Left cardiac atrium (tissue), 4 donors: Measurements from ENCODE around the gene DDX23. TPM values are rescaled to one million over a fixed set of nuclear protein-coding genes. Genes with fewer than 3 reads are reported as not detected.

ENCODE experiments used
- ATAC-seq, 2 donors: fragments of 200-7000 bp; cut with Tn5 transposase; one replicate each; pipeline ENCODE4 v1.9.1; 2020; ENCODE audit warnings: mild to moderate bottlenecking in 2 of 2, moderate library complexity in 2 of 2
- DNase-seq: peaks from one replicate; pipeline ENCODE4 v3.0.0-alpha.2; 2020
- intact Hi-C, 2 donors: fragments of 100-400 bp; cut with DNase I; formaldehyde crosslinking; loops; one replicate each; pipeline versions ENCODE4 v1.14.1 to v1.15.1; 2022 to 2023
- total RNA-seq, 2 donors: library from RNA; stranded (reverse); fragmentation: NEBNext Ultra II Directional; extraction: Animal tissue kit (Norgen Biotek cat#: 25700); gene quantifications; one replicate each; pipeline ENCODE4 v1.2.1, GENCODE V29; 2021
- donor health status: DM: no; HTN: yes; CAD: no.
- donor health status: DM: no; HTN: yes; CAD: no; lungs with severe emphysema.
- donor health status: DM: yes; HTN: yes; CAD: no.
- donor health status: Dilated cardiomyopathy.

Gene DDX23
- total RNA-seq, 2 donors from 2014 or later = 34.7 to 37.5 TPM

- DNase-seq (peak; percentile 86), ATAC-seq (peak; percentile 85 to 87)
- intact Hi-C loops = no loop called here
Measured at GRCh38 chr12:48814262-48815125, 37.5 kb downstream of the DDX23 start.

DNA sequence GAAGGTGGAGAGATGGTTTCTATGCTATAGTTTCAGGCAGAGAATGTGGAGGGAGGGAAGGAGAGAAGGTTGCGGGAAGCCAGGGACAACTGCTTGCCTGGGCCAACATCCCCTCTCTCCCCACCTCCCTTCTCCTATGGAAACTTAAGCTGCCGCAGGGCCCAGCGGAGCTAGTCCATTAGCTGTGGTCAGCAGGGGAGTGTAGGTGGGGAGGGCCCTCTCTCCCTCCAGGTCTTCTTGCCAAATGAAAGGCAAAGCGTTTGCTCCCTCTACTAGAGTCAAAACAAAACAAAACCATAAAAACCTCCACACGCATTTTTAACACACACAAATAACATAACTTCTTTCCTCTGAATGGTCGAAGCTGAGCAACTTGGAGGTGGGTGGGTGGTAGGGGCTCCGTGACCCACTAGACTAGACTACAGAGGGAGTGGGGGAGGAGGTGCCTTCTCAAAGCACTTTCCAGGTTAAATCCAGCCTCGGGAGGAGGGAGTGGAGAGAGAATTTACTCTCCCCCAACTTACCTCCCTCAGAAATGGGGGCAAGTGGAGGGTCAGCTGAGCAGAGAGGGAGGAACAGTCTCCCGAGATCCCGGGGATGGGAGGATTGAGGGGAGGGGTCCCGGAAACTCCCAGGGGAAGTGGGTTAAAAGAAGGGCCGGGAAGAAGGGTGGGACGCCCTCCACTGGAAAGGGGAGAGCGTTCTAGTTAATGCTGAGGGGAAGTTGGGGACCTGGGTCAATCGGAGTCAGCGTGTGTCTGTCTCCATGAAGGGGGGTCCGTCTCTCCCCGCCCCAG is 38.3 kb downstream of the DDX23 start:
- intact Hi-C loops = no loop called here
- ATAC-seq (no peak), DNase-seq (no peak)

DNA sequence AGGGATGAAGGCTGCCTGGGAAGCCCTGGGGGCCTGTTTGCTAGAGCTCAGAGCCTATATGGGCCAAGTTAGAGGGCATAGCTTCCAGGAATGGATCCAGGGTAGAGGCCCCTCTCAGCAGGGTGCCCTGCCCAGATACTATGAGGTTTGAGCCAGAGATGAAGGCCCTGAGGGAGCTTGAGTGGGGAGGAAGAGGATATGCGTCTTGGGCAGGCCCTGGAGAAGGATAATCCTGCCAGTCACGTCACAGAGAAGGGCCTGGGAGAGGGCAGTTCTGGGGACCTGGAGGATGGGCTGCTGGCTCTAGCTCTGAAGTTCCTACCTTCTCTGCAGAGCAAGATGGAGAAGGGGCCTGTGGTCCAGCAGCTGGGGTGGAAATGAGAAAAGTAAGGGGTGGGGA is 39.6 kb downstream of the DDX23 start:
- ATAC-seq (no peak), DNase-seq (no peak)
- intact Hi-C loops = no loop called here

- DNase-seq (no peak), ATAC-seq (no peak)
- intact Hi-C loops = no loop called here
Measured at GRCh38 chr12:48811437-48812090, 40.4 kb downstream of the DDX23 start.

- intact Hi-C loops = no loop called here
- ATAC-seq (no peak), DNase-seq (no peak)
Measured at GRCh38 chr12:48810903-48811431, 41.0 kb downstream of the DDX23 start.

DNA sequence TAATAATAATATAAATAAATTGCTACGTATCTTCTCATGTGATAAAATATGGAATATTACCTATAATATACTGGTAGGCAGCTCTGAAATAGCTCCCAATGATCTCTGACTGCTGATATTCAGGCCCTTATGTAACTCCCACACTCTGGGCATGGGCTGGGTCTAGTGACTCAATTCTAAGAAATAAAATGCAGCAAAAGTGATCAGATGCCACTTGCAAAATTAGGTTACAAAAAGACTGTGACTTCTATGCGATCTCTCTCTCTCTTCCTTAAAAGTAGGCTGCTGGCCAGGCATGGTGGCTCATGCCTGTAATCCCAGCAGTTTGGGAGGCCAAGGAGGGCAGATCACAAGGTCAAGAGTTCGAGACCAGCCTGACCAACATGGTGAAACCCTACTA is 44.0 kb downstream of the DDX23 start:
- intact Hi-C loops = no loop called here
- ATAC-seq (no peak), DNase-seq (no peak)

GRCh38 chr12:48803675-48804074 is 48.3 kb downstream of the DDX23 start:
- intact Hi-C loops = no loop called here
- DNase-seq = no peak

GRCh38 chr12:48800971-48801370 is 51.0 kb downstream of the DDX23 start:
- no peak for ATAC-seq
- DNase-seq = no peak
- intact Hi-C loops = no loop called here

More at GRCh38 chr12:48803675-48804074, 48.3 kb downstream of the DDX23 start:
- no peak for ATAC-seq

- DNase-seq = no peak
- no peak for ATAC-seq
- intact Hi-C loops = no loop called here
Measured at GRCh38 chr12:48800457-48800856, 51.5 kb downstream of the DDX23 start.

GRCh38 chr12:48796976-48797375 is 55.0 kb downstream of the DDX23 start:
- DNase-seq = no peak
- intact Hi-C loops = loop anchor here (1.0 to 2.0 kb wide), 2 partner anchors 44 kb away; no protein-coding TSS in a partner anchor
- ATAC-seq = no peak

DNA sequence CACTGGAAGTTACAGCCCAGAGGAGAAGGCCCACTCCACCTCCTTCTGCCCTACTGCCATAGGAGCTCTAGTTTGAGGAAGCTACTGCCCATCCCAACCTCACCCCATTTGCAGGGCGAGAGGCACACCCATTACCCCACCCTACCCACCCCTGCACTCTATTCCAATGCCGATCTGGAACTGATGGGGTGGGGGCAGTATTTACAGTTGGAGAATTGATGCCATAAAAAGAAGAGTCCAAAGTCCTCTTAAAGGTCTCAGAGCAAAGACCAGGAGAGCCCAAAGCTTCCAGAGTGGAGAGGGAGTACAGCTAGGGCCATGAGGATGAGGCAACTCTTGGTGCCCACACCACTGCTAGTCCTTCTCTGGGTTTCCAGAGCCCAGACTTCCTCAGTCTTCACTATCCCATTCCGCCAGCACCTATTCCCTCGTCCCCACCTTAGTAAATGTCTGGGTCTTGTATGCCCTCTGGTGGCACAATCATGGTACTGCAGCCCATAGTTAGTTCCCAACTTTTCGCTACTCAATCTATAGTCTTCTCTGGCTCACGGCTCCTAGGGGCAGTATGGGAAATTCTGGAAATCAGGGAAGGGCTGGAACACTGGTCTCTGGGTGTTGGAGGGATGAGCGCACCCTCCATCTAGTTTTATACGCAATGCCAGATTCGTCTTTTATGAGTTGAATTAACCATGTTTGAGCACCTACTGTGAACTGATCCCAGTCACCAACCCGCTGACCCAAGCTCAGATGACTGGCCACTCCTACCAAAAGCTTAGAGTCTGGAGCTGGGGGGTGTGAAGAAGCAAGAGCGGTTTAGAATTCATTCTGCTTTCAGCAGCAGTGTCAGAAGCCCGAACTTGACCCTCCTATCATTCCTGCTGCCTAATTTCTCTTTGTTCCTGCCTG is 56.2 kb downstream of the DDX23 start:
- peak; percentile 74 for DNase-seq

DNA sequence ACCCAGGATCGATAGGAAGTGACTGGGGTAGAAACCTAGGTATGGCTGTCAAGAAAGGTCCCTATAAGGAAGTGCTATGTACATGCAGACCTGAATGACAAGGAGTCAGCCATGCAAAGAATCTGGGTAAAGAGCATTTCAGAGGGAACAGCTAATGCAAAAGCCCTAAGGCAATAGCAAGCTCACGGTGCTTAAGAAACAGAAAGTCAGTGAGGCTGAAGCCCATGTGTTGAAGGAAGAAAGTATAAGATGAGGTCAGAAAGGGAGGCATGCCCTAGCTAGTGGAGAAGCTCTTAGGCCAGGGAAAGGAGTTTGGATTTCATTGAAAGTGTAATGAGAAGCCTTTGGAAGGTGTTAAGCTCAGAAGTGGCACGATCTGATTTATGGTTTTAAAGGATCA is 57.1 kb downstream of the DDX23 start:
- intact Hi-C loops = no loop called here

More for the DNA sequence above, 56.2 kb downstream of the DDX23 start:
- peak; percentile 93 to 94 for ATAC-seq
- intact Hi-C loops = loop anchor here (1.0 to 2.0 kb wide), 2 partner anchors 43 kb away; no protein-coding TSS in a partner anchor

DNA sequence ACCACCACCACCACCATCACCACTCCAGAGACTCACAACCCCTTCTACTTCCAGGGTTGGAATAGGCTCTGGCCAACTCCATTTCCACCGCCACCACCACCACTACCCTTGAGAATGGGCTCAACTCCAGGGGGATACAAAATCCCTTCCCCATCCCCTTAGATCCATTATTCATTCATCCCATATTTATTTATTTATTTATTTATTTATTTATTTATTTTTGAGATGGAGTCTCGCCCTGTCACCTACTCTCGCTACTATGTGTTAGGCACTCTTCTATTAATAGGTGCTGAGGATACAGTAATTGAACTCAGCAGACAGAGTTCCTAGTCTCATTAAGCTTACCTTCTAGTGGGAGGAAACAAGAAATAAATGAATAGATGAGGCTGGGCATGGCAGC is 58.3 kb downstream of the DDX23 start:
- intact Hi-C loops = no loop called here
- ATAC-seq (no peak), DNase-seq (no peak)

More for the DNA sequence above, 57.1 kb downstream of the DDX23 start:
- no peak for ATAC-seq
- DNase-seq = no peak

- intact Hi-C loops = no loop called here
- DNase-seq (no peak), ATAC-seq (no peak)
Measured at GRCh38 chr12:48789858-48790326, 62.1 kb downstream of the DDX23 start.

DNA sequence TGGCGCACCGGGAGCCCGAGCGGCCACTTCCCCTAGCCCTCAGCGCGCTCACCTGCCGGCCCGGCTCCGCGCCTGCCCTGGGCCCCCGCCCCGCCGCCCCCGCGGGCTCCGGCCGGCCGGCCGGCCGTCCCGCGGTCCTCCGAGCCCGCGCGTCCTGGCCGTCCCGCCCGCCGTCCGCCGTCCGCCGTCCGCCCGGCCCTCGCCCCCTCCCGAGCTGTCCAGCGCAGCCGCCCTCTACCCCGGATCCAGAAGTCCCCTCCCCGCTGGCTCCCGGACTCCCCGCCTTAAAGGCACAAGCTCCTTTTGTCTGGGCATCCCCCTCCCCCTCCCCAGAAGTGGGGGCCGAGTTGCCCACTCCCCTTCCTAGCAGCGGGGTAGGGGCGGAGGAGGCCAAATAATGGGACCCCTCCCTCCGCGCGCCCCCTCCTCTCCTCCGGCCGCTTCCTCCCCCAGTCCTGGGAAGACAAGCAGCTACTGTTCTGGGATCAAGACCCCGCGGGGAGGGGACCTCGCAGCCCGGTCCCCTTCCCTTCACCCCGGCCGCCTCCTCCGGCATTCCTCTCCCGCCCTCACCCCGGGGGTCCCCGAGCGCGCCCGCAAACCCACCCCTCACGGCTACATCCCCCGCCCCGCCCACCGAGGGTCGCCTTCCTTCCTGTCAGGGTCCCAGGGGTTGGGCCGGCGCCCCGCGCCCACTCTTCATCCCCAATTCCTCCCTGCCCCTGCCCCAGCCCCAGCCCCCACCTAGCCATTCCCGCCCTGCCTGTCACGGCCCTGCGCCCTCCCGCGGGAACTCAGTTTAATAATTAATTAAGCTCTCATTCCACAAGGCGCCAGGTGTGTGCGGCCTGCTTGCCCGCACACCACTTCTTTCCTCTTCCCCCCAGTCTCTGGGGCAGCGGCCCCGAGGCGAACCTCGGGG is 62.8 kb downstream of the DDX23 start, which contains the start of gene ADCY6:
Gene ADCY6, minus strand, starts transcription at position 236 of the 922 bp plus-strand sequence. CDS start 5,655 bp downstream, outside the sequence.
- ATAC-seq = peak; percentile 72 to 87
- intact Hi-C loops = no loop called here
- peak; percentile 88 for DNase-seq

- ATAC-seq (peak in 1 of 2 donors; percentile 2), DNase-seq (no peak)
- intact Hi-C loops = no loop called here
Measured at GRCh38 chr12:48788524-48788853, 63.5 kb downstream of the DDX23 start.
